GM12875 (cell line): Measurements from ENCODE around the gene DDX52.

Experiments used
- H3K4me3 ChIP-seq: one replicate; pipeline ENCODE4 v1.5.1; 2011; ENCODE audit warnings: low read depth, low read length, control low read depth
- CTCF ChIP-seq: IDR thresholded peaks from 2 replicates; pipeline ENCODE4 v1.5.1; 2011; ENCODE audit warnings: low read depth, mild to moderate bottlenecking, control low read depth, inconsistent platforms, low read length, moderate library complexity, borderline replicate concordance; ENCODE audit not compliant: insufficient read depth

The DDX52 gene

GRCh38 chr17:37576281-37576680 is 67.0 kb downstream of the DDX52 start:
- no peak overlapping the region for H3K4me3 ChIP-seq
- TF ChIP-seq CTCF, result no peak

DNA sequence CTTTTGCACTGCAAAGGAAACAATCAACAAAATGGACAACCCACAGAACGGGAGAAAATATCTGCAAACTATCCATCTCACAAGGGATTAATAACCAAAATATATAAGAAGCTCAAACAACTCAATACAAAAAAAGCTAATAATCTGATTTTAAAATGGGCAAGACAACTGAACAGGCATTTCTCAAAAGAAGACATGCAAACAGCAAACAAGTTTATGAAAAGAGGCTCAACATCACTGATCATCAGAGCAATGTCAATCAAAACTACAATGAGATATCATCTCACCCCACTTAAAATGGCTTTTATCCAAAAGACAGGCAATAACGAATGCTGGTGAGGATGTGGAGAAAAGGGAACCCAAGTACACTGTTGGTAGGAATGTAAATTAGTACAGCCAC is 68.8 kb downstream of the DDX52 start:
- H3K4me3 ChIP-seq, result no peak overlapping the region
- TF ChIP-seq CTCF, result no peak

DNA sequence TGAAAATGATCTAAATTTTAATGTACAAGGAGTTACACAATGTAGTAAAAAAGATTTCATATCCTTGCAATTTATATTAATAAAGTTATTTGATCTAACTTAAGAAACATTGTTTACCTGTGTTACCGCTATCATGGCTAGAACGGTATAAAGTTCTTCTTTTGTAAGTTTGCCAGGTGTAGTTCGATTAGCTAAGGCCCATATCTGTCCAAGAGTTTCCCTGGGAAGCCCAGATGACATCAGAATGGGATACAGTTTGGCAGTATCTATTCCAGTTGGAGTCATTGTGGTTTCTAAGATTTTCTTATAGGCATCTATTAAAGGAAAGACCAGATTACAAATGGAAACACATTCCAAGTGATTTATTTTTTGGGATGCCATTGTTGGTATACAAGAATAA is 71.6 kb downstream of the DDX52 start:
- H3K4me3 ChIP-seq, result no peak overlapping the region
- TF ChIP-seq CTCF, result no peak

GRCh38 chr17:37570527-37571093 is 72.6 kb downstream of the DDX52 start:
- TF ChIP-seq CTCF, result peak; percentile 38; the same call in 1 of the 2 replicates
- H3K4me3 ChIP-seq, result no peak overlapping the region

GRCh38 chr17:37568350-37569053 is 74.7 kb downstream of the DDX52 start:
- no peak overlapping the region for H3K4me3 ChIP-seq
- no peak for TF ChIP-seq CTCF

- H3K4me3 ChIP-seq, result no peak overlapping the region
- TF ChIP-seq CTCF, result no peak
Measured at GRCh38 chr17:37567538-37567937, 75.7 kb downstream of the DDX52 start.

GRCh38 chr17:37567137-37567536 is 76.1 kb downstream of the DDX52 start:
- TF ChIP-seq CTCF, result no peak

More at GRCh38 chr17:37567137-37567536, 76.1 kb downstream of the DDX52 start:
- no peak overlapping the region for H3K4me3 ChIP-seq
